WTC11 (cell line): ENCODE data around the gene SFT2D3.

Source experiments
- TCF7 ChIP-seq: sonication (generic); formaldehyde crosslinking; IDR thresholded peaks from 2 replicates; pipeline ENCODE4 v1.8.0; 2022; ENCODE audit warnings: mild to moderate bottlenecking, low read depth, missing genetic modification reagents, moderate library complexity
- TF ChIP-seq, protein P1 (sequence below): sonication (generic); formaldehyde crosslinking; IDR thresholded peaks from 2 replicates; pipeline ENCODE4 v1.8.1; 2023; ENCODE audit warnings: mild to moderate bottlenecking, missing genetic modification reagents, borderline replicate concordance

DNA sequence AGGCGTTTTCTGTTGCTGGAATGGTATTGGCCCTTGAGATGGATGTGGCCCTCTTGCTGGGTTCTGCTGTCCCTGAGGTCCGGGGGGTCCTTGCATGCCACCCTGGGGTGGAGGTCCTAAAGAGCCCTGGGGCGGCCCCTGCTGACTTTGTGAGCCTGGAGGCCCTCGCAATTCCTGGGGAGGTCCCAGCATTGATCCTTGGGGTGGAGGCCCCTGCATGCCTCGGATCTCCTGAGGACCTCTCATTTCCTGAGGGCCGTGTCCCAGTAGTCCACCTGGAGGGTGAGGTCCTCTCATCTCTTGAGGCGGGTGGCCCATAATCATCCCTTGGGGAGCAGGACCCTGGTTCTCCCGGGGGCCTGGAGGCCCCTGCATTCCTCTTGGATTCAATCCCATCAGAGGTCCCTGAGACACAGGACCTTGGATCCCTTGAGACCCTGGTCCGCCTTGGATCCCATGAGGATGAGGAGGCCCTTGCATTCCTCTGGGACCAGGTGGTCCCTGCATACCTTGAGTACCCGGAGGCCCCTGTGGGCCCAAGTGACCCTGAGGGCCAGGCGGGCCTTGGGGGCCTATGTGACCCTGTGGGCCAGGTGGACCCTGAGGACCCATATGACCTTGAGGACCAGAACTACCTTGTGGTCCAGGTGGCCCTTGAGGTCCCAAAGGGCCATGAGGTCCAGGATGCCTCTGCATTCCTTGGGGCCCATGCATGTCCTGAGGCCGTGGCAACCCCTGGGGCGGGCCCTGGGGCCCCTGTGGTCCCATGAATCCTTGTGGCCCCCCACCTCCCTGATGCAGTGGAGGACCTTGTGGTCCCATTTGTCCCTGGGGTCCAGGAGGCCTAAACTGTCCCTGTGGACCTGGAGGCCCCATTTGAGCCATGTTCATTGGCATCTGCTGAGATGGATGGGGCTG is 18.3 kb downstream of the SFT2D3 start:
- TF ChIP-seq, protein P1, sequence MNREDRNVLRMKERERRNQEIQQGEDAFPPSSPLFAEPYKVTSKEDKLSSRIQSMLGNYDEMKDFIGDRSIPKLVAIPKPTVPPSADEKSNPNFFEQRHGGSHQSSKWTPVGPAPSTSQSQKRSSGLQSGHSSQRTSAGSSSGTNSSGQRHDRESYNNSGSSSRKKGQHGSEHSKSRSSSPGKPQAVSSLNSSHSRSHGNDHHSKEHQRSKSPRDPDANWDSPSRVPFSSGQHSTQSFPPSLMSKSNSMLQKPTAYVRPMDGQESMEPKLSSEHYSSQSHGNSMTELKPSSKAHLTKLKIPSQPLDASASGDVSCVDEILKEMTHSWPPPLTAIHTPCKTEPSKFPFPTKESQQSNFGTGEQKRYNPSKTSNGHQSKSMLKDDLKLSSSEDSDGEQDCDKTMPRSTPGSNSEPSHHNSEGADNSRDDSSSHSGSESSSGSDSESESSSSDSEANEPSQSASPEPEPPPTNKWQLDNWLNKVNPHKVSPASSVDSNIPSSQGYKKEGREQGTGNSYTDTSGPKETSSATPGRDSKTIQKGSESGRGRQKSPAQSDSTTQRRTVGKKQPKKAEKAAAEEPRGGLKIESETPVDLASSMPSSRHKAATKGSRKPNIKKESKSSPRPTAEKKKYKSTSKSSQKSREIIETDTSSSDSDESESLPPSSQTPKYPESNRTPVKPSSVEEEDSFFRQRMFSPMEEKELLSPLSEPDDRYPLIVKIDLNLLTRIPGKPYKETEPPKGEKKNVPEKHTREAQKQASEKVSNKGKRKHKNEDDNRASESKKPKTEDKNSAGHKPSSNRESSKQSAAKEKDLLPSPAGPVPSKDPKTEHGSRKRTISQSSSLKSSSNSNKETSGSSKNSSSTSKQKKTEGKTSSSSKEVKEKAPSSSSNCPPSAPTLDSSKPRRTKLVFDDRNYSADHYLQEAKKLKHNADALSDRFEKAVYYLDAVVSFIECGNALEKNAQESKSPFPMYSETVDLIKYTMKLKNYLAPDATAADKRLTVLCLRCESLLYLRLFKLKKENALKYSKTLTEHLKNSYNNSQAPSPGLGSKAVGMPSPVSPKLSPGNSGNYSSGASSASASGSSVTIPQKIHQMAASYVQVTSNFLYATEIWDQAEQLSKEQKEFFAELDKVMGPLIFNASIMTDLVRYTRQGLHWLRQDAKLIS (CRISPR knock-in tag) = no peak
- TF ChIP-seq TCF7 (CRISPR knock-in tag) = no peak
